Lung (tissue), 12 donors: ENCODE results near the gene LLGL1. TPM values are rescaled to one million over a fixed set of nuclear protein-coding genes. Genes with fewer than 3 reads are reported as not detected.

Experiments
- ATAC-seq: fragments of 200-7000 bp; cut with Tn5 transposase; one replicate; pipeline ENCODE4 v1.9.1; 2020; ENCODE audit warnings: moderate number of reproducible peaks; ENCODE audit not compliant: insufficient read depth, low FRiP score
- DNase-seq, 3 donors: peaks; one replicate each; pipeline ENCODE4 v3.0.0-alpha.2; 2013 to 2017
- H3K27ac ChIP-seq, 2 donors: one replicate each; pipeline ENCODE4 v1.5.1; 2013; ENCODE audit warnings: mild to moderate bottlenecking in 2 of 2, moderate library complexity in 2 of 2, control low read depth in 1 of 2, inconsistent platforms in 1 of 2, low read depth in 1 of 2, low read length in 1 of 2
- H3K27me3 ChIP-seq, 3 donors: one replicate each; pipeline ENCODE4 v1.5.1; 2013; ENCODE audit warnings: low read length in 2 of 3; ENCODE audit not compliant: control insufficient read depth in 3 of 3, insufficient read depth in 3 of 3
- H3K36me3 ChIP-seq, 4 donors: one replicate each; pipeline ENCODE4 v1.5.1; 2013; ENCODE audit warnings: low read length in 4 of 4, mild to moderate bottlenecking in 1 of 4, moderate library complexity in 1 of 4; ENCODE audit not compliant: control insufficient read depth in 4 of 4, insufficient read depth in 4 of 4
- H3K4me1 ChIP-seq, 5 donors: one replicate each; pipeline ENCODE4 v1.5.1; 2013; ENCODE audit warnings: low read length in 5 of 5, mild to moderate bottlenecking in 2 of 5, moderate library complexity in 1 of 5; ENCODE audit not compliant: control insufficient read depth in 5 of 5, insufficient read depth in 5 of 5
- H3K4me3 ChIP-seq: one replicate; pipeline ENCODE4 v1.5.1; 2013; ENCODE audit warnings: mild to moderate bottlenecking, control low read depth, moderate library complexity
- H3K9ac ChIP-seq, 2 donors: one replicate each; pipeline ENCODE4 v1.5.1; 2013; ENCODE audit warnings: low read length in 2 of 2, control low read depth in 1 of 2; ENCODE audit not compliant: insufficient read depth in 1 of 2
- H3K9me3 ChIP-seq, 4 donors: one replicate each; pipeline ENCODE4 v1.5.1; 2013; ENCODE audit warnings: low read length in 3 of 4, mild to moderate bottlenecking in 1 of 4, moderate library complexity in 1 of 4; ENCODE audit not compliant: control insufficient read depth in 4 of 4, insufficient read depth in 3 of 4
- WGBS, 2 donors: extraction: QIAGEN DNeasy Blood & Tissue Kit; methylation state at CpG; one replicate each; pipeline ENCODE4 v1.1.7; 2013; 5-methylcytosine and 5-hydroxymethylcytosine counted together
- polyA plus RNA-seq, 2 donors: library from polyadenylated mRNA; stranded (reverse); fragments of 200-250 nt; gene quantifications; one replicate each; pipeline ENCODE4 v1.2.1, GENCODE V29; 2013
- total RNA-seq, 2 donors: library from RNA; depleted of rRNA in 1 of 2; stranded (reverse); fragments of >200 nt in 1 of 2; gene quantifications; one replicate each; pipeline ENCODE4 v1.2.1, GENCODE V29; 2014 to 2021
- TF ChIP-seq, protein P1 (sequence below): IDR thresholded peaks from 2 replicates; pipeline ENCODE4 v1.5.1; 2012; ENCODE audit warnings: mild to moderate bottlenecking; ENCODE audit errors: control extremely low read depth, extremely low read depth
- donor health status: control.
- donor health status: control.
- donor health status: Bipolar disorder and iron deficiency.
- donor health status: healthy.
- donor health status: DM: yes; HTN: yes; CAD: no.

The LLGL1 gene
- total and polyA plus RNA-seq, 4 donors, result 7.1 to 21.8 (median 12.1) TPM

DNA sequence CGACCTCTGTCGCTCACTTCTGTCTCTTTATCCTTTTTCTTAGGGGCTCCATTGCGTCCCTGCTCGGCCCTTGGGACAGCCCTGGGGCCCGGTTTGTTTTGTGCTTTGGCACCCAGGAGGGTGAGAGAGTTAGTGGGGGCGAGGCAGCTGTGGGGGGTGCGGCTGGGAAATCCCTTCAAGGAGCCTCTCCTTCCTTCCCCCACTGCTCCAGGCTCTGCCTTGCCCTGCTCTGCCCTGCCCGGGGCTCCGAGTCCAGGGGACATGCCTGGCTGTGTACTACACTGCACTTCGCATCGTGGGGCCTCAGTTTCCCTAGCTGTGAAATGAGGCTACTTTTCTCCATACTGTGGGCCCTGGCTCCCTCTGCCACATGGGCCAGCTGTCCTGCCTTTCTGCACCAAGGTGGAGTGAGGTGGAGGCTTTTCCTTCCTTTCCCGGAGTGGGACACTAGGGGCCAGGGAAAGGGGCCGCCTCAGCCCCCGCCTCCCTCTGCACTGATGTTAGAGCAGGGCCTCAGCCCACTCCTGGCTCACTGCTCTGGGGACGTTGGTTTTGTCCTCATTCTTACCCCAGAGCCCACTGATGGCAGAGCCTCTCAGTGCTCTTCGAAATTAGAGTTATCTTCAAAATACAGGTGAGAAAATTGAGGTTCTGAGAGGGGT is 980 bp downstream of the LLGL1 start:
- 29 to 33% methylated on average over 16 of the region's 16 CpGs for WGBS, 2 donors
- H3K4me1 ChIP-seq, result peaks cover 0 to 31% (median 12%) of the 10 kb centered on the region in 5 donors
- H3K36me3 ChIP-seq, result no peaks in the 10 kb centered on the region
- peak overlapping the region; percentile 52 for H3K4me3 ChIP-seq
- H3K27me3 ChIP-seq, result no peaks in the 10 kb centered on the region
- H3K9me3 ChIP-seq, result no peaks in the 10 kb centered on the region
- ATAC-seq, result no peak
- TF ChIP-seq, protein P1, sequence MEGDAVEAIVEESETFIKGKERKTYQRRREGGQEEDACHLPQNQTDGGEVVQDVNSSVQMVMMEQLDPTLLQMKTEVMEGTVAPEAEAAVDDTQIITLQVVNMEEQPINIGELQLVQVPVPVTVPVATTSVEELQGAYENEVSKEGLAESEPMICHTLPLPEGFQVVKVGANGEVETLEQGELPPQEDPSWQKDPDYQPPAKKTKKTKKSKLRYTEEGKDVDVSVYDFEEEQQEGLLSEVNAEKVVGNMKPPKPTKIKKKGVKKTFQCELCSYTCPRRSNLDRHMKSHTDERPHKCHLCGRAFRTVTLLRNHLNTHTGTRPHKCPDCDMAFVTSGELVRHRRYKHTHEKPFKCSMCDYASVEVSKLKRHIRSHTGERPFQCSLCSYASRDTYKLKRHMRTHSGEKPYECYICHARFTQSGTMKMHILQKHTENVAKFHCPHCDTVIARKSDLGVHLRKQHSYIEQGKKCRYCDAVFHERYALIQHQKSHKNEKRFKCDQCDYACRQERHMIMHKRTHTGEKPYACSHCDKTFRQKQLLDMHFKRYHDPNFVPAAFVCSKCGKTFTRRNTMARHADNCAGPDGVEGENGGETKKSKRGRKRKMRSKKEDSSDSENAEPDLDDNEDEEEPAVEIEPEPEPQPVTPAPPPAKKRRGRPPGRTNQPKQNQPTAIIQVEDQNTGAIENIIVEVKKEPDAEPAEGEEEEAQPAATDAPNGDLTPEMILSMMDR, result no peak
- no peak overlapping the region for H3K27ac ChIP-seq
- peak in 1 of 3 donors; percentile 16 for DNase-seq
- peak overlapping the region; percentile 79 to 81 for H3K9ac ChIP-seq

DNA sequence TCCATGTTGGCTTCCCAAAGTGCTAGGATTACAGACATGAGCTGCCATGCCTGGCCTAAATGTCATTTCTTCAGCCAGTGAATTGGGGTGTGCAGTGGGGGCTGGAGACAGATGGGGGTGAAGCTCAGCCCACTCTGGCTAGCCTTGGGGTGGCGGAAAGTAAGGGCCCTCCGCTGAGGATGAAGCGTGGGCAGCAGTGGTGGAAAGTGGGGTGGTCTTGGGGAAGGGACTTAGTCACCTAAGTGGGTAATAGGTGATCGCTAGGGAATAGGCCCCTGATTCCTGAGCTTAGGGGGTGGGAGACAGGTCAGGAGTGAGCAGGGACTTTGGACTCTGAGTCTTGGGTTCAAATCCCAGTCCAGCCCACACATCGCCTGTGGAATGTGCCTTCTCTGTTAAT is 2.2 kb downstream of the LLGL1 start:
- TF ChIP-seq, protein P1, result no peak
- DNase-seq (no peak), ATAC-seq (no peak)
- Histone ChIP-seq H3K9ac (no peak overlapping the region), H3K9me3 (no peaks in the 10 kb centered on the region), H3K27ac (no peak overlapping the region), H3K27me3 (no peaks in the 10 kb centered on the region), H3K4me1 (peaks cover 0 to 31% (median 12%) of the 10 kb centered on the region in 5 donors), H3K4me3 (no peak overlapping the region), H3K36me3 (peaks cover 0 to under 1% (median under 1%) of the 10 kb centered on the region in 4 donors)
- 99 to 100% methylated on average over 5 of the region's 5 CpGs for WGBS, 2 donors

DNA sequence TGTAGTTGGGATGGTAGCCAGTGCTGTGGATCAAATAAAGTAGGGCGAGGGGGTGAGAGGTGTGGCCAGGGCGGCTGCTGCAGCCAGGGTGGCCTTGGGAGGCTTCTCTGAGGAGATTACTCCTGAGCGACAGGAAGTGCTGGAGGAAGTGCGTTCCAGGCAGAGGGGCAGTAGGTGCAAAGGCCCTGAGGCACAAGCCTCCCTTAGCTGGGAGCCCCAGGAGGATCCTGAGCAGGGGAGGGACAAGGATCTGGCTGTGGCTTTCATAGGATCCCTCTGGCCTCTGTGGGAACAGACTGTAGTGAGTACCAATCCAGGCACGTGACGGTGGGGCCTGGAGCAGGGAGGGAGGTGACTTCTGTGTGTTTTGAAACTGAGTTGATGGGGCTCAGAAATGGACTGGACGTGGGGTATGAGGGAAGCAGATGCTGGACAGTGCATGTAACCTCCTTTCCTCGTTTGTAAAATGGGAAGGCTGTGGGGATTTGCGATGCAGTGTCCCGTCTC is 2.8 kb downstream of the LLGL1 start:
- Histone ChIP-seq H3K9me3 (no peaks in the 10 kb centered on the region), H3K27ac (no peak overlapping the region), H3K27me3 (no peaks in the 10 kb centered on the region), H3K4me1 (peaks cover 0 to 31% (median 12%) of the 10 kb centered on the region in 5 donors), H3K9ac (no peak overlapping the region), H3K36me3 (peaks cover 0 to 4% (median 1%) of the 10 kb centered on the region in 4 donors), H3K4me3 (no peak overlapping the region)
- DNase-seq (no peak), ATAC-seq (no peak)
- WGBS, 2 donors, result 94 to 95% methylated on average over 10 of the region's 10 CpGs
- TF ChIP-seq, protein P1, result no peak

DNA sequence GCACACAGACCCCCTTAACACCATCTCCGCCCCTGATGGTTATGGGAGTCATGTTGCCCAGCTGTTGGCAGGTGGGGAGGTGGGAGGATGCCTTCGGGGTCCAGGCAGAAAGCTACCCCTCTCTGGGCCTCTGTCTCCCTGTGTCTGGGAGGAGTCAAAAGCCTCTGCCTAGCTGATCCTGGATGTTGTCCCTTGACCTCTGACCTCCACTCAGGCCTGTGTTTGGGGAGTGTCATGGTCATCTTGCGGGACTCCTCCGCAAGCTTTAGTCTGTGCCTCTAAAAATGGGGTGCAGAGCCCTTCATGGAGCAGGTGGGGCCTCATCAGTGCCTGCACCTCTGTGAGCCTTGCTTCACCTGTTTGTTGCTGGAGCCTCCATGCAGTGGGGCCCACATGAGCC is 3.8 kb downstream of the LLGL1 start:
- Histone ChIP-seq H3K27ac (no peak overlapping the region), H3K4me3 (no peak overlapping the region), H3K36me3 (peaks cover 0 to 13% (median 4%) of the 10 kb centered on the region in 4 donors), H3K4me1 (peaks cover 0 to 28% (median 12%) of the 10 kb centered on the region in 5 donors), H3K9ac (no peak overlapping the region), H3K9me3 (no peaks in the 10 kb centered on the region), H3K27me3 (no peaks in the 10 kb centered on the region)
- WGBS, 2 donors, result 90 to 96% methylated on average over 4 of the region's 4 CpGs
- TF ChIP-seq, protein P1, result no peak
- ATAC-seq (no peak), DNase-seq (no peak)
